AG09319 (cell line): ENCODE results near the gene GGT5.
"Not testable (repeated sequence)": the region's sequence is repeated elsewhere in the genome, so short reads cannot be mapped to it uniquely, and the experiment has no call there.

Source experiments
- DNase-seq: peaks from one replicate; pipeline ENCODE4 v3.0.0-alpha.2; 2010; ENCODE audit warnings: low read depth; ENCODE audit errors: extremely low read depth
- CTCF ChIP-seq: IDR thresholded peaks from 2 replicates; pipeline ENCODE4 v1.5.1; 2011; ENCODE audit warnings: low read depth, mild to moderate bottlenecking, inconsistent platforms, low read length, moderate library complexity

The GGT5 gene

DNA sequence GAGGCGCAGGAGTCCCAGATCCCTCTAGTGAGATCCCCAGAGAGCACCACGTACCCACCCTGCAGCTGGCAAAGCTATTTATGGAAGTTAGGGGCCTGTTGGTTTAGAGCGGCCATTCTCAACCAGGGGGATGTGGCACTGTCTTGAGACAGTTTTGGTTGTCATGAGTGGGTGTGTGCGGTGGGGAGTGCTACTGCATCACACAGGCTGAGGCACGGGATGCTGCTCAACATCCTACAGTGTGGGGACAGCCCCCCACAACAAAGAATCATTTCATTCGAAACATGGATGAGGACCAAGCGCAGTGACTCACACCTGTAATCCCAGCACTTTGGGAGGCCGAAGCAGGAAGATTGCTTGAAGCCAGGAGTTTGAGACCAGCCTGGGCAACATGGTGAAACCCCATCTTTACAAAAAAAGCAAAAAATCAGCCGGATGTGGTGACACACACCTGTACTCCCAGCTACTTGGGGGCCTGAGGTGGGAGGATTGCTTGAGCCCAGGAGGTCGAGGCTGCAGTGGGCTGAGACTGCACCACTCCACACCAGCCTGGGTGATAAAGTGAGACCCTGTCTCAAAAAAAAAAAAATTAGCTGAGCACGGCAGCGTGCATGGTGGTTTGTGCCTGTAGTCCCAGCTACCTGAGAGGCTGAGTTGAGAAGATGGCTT lies 28.2 kb downstream of the GGT5 start:
- DNase-seq = no peak
- TF ChIP-seq CTCF = no peak

DNA sequence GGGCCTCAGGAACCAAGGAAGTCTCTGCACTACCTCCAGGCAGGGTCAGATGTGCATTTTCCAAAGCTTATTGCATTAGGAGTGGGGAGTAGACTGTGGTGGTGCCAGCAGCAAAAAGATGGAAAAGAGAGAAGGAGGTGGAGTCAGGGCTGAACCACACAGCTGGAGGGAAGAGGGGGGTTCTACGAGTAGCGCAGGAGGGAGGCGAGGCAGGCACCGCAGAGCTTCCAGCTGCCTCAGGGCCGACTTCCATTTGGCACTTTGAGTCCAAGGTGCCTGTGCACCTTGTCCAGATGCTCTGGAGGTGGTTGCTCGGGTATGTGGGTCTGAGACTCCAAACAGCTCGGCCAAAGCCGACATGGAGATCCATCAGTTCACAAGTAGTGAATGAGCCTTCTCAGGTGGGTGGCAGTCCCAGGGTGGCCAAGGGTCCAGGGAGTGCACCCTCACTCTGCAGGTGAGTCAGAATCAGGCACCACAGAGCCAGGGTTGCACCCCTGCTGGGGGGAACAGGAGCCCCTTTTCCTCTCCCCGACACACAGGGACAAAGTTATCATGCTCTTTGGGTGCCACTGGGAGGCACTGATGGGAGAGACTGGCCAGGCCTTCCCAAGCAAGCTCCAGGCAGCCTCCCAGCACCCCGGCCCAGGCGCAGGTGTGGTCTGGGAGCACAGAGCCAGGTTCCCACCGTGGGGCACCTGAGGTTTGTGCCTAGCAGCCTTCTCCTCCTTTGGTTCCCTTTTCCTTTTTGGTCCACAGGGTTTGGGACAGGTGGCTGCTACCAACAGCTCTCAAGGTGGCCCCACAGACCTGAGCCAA lies 30.2 kb downstream of the GGT5 start:
- DNase-seq = no peak
- TF ChIP-seq CTCF = no peak

GRCh38 chr22:24213111-24213510 lies 31.8 kb downstream of the GGT5 start:
- DNase-seq = not testable (repeated sequence)

DNA sequence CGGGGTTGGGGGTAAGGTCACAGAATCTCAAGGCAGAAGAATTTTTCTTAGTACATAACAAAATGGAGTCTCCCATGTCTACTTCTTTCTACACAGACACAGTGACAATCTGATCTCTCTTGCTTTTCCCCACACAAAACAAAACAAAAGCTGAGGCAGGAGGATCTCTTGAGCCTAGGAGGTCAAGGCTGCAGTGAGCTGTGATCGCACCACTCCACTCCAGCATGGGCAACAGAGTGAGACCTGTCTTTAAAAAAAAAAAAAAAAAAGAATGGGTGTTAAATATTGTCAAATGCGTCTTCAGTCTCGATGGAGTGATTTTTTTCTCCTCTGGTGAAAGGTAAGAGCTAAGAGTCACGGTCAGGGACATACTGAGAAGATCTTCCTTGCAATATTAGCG lies 33.2 kb downstream of the GGT5 start:
- DNase-seq = not testable (repeated sequence)

GRCh38 chr22:24210409-24210808 lies 34.5 kb downstream of the GGT5 start:
- not testable (repeated sequence) for DNase-seq

GRCh38 chr22:24209687-24210086 lies 35.2 kb downstream of the GGT5 start:
- TF ChIP-seq CTCF = no peak
- DNase-seq = no peak

GRCh38 chr22:24209016-24209415 lies 35.9 kb downstream of the GGT5 start:
- no peak for DNase-seq
- TF ChIP-seq CTCF = no peak

DNA sequence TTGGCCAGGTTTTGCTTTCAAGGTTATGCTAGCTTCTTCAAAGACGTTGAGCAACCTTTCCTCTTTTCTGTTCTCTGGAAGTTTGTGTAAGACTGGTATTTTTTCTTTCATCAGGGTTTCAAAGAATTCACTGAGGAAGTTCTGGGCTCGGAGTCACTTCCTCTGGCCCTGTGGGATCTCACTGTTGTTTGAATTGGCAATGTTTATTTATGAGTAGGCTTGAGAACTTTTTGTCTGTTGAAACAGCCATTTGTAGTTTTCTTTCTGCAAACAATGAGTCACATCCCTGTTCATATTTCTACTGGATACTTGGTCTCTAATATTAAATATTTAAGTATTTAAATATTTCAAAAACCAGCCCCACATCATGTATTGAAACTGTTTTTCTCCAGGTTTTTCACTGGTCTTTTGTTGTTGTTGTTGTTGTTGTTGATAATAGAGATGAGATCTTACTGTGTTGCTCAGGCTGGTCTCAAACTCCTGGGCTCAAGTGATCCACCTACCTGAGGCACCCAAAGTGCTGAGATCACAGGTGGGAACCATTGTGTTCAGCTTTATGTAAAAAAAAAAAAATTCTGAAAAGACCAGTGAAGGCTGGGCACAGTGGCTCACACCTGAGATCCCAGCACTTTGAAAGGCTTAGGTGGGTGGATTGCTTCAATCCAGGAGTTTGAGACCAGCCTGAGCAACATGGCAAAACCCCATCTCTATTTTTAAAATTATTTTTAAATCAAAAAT lies 36.7 kb downstream of the GGT5 start:
- DNase-seq = peak; percentile 84
- TF ChIP-seq CTCF = no peak
